NCI-H345 treated with DMSO at 0.1 percent for 48 hours (cell line): ENCODE data around the gene PTPRD.
A peak's percentile ranks its signal among the peaks of the same experiment; 100 is the strongest.

Experiments
- DNase-seq: peaks from one replicate; lab custom pipeline; 2025; ENCODE audit not compliant: unreplicated experiment; lab: John Stamatoyannopoulos, UW

PTPRD gene

DNA sequence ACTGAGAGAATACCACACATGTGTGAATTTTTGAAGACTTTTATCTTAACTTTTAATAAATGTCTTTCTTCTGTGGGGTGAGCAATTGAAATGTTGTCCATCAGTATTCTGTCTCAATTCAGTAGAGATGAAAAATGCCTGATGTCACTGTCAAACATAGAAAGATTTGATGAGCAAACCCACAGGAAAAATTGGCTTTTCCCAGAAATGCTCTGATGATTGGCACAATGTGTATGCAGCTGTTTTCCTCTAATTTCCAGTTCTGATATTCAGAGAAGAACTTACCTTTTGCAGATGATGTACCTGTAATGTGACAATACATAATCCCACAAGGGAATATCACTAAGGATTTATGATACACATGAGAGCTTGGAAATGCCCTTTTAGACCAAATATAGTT lies 340.0 kb downstream of the PTPRD start:
- no peak for DNase-seq

DNA sequence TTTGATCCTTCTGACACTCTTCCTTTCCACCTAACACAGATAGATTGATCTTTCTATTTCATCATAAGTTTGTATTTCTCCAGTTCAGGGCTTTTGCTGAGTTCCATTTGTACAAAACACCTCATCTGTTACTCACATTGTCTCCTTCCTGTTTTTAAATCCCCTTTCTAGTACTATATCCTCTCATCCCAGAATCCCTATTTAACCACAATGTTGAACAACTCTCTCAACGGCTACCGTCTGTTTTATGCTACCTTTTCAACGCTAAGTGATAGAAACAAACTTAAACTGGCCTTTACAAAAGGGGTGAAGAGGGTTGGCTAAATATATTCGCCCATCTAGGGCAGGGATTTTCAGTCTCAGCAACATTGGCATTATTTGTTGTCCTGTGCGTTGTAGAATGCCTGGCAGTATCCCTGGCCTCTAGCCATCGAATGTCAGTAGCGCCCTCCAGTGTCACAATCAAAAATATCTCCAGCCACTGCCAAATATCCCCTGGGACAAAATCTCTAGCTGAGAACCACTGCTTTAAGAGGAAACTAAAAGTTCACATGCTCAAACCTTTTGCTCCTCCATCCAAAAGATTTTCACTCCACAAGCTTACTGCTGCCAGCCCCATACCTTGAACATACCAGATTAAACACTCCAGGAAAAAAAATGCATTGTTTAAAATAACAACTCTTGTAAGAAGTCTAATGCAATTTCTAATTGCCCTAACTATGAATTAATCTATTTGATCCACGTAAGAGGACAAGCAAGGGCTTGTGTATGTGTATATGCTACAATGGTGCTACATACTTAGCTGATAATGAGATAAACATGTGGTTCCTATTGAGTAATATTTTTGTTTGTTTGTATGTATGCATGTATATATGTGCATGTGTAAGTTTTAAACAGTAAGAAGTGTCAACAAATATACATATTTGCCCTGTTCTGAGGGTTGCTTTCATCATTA lies 344.0 kb downstream of the PTPRD start:
- peak; percentile 71 for DNase-seq

DNA sequence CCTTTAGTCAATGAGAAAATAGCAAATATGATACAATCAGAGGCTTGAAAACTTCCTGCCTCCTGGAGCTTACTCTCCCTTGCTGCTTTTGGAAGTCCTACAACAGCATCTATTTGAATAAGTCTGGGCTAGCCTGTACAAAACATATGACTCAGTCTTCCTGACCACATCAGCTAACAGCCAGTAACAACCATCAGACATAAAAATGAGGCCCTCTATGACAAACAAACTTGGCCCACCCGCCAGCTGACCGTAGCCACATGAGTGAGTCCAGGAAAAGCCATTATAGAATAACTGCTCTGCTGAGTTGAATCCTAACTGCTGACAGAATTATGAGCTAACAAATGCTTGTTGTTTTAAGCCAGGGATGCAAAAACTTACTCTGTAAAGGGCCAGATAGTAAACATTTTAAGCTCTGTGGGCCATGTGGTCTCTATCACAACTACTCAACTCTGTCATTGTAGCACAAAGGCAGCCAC lies 347.6 kb downstream of the PTPRD start:
- no peak for DNase-seq

DNA sequence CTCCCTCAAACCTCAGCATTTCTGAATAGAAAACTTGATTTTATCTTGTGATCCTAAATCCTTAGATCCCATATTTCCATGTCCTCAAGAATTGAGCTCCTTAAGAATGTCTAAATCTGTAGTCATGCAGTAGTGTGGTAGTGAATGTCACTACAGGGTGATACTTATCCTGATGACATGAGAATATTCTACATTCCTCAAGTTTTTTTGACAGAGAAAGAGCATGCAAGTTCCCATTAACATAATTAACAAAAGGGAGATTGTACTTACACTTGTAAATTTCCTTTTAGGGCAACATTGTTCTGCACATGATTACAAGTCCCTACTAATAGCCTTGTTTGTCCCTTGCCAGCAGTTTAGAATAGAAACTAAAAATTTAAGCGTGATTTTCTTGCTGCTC lies 352.3 kb downstream of the PTPRD start:
- no peak for DNase-seq

DNA sequence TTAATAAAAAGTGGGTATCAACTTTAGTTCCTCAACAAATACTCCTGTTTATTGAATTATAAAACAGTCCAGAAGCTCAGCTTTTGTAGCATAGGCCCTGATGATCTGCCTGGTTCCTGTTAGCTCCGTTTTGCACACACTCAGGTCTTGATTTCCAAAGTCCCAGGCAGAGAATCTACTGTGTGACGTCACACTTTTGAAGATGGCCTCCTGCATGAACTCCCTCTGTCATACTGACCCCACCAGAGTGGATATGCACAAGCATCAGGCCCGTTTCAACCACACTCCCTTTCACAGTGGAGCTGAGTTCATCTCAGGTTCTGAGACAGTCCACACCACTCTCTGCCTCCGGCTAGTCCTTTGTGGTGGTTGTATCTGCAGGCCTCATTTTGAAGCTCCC lies 353.1 kb downstream of the PTPRD start:
- no peak for DNase-seq

DNA sequence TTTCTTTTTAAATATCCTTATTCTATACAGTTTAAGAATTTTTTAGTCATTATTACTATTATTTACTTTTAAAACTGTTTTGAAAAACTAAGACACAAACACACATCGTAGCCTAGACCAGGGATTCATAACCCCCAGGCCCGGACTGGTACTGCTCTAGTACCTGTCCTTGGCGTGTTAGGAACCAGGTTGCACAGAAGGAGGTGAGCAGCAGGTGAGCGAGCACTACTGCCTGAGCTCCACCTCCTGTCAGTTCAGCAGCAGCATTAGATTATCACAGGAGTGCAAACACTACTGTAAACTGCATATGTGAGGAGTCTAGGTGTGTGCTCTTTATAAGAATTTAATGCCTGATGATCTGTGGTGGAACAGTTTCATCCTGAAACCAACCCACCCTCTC lies 357.0 kb downstream of the PTPRD start:
- DNase-seq, result no peak

DNA sequence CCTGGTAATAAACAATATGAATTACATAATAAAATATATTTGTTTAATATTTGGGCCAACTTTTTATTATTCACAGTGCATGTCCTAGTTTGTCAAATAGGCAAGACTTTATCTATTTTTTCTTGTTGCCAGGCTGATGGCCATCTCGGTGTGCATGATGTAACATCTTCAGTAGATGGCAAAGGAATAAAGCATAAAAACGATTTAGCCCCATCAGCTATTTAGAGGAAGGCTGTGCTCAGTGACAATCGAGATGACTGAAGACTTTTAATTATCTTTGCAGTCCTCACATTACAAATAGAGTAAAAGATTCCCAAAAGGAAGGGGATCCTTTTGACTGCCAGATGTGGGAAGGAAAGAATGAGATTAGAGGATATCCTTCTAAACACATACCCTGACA lies 358.5 kb downstream of the PTPRD start:
- DNase-seq, result no peak

DNA sequence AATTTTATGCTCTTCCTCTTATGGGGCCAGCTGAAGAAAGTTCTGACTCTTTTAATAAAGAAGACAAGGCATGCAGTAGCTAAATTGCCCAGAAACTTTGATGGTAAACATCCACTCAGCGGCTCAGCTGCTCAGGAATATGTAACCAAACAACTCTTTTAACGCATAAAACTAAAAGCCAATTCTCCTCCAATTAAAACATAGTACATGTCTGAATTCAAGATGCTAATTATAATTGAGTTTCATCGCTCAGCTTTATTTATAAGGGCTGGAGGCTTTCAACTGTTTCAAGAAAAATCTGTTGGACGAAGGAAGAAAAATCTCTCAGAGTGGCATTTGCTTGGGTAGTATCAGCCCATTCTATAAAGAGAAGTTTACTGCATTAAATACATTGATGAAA lies 359.5 kb downstream of the PTPRD start:
- DNase-seq, result no peak

DNA sequence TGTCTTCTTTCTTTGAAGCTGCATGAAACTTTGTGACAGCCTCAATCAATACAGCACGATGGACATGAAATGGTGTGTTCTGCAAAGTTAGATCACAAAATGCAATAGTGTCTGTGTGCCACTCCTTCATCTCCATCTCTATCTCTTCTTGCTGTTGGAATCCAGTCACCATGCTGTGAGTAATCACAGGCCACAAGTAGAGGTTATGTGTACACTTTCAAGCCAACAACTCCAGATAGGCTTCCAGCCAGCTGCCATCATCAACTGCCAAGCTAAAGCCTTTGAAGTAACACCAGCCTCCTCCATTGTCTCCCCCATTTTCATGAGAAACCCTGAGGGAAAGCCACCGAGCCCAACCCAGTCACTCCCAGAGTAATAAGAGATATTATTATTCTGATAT lies 360.6 kb downstream of the PTPRD start:
- peak; percentile 41 for DNase-seq

DNA sequence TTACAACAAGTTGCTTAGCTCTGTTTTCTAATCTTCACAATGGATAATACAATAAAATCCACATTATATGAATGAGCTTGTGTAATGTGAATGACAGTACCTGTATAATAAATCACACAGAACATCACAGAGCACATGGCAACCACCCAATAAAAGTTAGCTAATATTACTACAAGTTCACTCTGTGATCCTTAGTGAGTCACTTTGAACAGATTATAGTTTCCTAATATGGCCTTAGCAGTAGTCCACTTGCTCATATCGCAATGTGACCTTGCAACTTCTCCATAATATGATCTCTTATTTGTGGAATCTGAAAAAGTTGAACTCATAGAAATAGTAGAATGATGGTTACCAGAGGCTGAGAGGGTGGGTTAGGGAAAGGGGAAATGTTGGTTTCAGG lies 361.3 kb downstream of the PTPRD start:
- DNase-seq, result no peak

DNA sequence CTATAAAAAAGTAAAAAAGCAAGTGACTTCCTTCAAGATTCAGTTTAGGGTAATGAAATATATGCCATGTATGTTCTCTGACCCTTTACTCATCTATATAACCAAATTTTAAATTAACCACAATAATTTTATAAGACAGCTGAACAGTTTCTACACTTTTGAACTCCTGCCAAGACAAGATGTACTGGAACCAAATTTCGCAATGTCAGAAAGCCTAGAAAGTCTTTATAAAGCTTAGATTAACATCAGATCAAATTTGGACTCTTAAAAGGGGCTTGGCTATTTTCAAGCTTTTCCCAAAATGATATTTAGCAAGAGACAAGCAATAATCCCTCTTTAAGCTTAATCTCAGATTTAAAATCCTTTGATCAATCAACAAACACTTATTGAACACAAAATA lies 362.6 kb downstream of the PTPRD start:
- no peak for DNase-seq

DNA sequence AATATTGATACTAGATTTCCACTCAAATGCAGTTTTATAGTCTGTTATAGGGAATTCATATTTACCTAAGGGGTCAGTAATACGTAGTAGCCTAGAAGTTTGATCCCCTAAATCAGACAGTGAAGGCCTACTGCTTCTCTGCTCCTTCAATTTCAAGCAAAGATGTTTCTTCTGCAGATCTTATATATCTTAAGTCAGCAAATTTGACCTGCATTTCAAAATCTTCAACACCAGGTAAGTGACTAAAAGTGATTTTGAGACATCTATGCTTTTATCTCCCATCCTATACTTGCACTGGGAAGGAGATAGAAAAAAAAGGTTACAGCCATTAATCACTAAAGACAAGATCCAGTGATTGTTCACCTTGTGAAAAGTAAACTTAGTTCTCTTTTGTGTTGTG lies 363.9 kb downstream of the PTPRD start:
- DNase-seq, result no peak

DNA sequence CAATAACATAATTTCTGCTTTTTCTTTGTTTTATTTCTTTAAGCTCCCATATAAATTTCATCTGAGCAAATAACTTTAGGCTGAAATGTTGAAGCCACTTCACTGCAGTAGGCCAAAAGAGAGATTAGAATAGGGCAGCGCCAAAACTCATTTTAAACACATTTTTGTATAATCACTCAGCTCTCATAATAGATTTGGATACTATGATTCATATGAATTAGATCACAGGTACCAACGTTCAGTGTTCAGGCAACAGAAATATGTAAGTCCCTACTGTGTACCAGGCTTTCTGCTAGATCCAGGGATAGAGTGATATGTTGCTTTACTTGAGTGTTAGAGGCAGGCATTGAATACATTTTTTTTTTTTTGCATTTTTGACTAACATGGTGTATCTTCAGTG lies 370.5 kb downstream of the PTPRD start:
- DNase-seq, result no peak

DNA sequence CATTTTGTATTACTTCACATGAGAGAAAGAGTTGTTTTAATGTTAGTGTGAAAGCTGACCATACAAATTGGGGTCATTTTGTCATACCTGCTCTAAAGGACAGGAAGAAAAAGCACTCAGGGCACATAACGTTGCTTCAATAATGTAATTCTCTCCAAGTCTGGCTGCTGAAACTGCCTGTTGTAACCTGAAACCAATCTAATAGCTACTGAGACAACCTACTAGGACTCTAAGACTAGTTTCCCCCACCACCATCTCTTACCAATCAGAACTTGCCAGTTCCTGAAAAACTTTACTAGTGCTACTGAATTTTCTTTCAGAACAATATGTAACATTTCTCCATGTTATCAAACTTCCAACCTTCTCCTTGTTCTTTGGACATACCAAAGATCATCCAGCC lies 374.7 kb downstream of the PTPRD start:
- DNase-seq, result no peak

DNA sequence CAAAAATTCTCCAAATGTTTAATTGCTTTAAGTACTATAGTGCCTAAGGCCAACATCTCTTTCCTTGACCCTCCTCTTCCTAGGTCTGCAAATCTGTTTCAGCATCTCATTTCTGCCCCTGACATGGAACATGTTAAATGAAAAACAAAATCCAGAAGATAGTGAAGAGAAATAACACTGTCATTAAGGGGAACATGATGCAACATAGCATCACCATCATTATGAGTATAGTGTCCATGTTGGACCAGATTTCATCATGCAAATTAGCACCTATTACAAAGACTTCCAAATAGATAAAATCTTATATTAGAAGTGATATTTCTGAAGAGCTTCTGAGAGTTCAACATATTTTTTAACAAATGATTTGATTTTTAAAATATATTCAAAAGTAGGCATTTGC lies 375.2 kb downstream of the PTPRD start:
- DNase-seq, result no peak

DNA sequence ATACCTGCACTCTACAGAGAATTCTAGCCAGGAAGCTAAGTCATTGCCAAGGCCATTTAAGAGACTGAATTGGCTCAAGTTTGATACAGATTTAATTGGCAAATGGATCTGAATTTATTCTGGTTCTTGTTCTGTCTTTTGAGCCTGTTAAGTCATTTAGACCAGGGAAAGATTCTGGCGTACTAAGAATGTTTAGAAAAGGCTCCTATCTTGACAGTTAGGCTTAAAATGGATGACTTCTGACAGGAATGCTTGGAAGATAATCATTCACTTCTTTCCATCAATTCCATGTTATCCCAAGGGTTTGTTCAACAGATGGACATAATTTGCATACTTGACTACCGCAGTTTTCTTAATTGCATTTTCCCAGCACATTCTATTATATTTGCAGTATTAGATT lies 376.6 kb downstream of the PTPRD start:
- no peak for DNase-seq

DNA sequence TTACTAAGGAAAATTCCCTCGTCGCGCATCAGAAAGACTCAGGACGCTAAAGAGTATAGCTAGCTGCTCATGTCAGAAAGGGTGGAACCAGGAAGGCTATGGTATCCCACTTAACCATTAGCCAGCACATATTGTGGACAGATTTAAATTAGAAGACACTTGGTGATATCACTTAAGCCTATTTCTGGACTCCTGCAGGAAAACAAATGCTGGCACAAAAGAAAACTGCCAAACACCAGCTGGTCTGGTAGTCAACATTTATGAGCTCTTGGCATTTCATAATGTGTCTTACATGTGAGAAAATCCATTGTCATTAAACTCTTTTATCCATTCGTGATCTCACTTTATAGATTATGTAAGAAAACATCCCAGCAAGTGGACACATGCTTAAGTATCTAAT lies 377.4 kb downstream of the PTPRD start:
- no peak for DNase-seq

DNA sequence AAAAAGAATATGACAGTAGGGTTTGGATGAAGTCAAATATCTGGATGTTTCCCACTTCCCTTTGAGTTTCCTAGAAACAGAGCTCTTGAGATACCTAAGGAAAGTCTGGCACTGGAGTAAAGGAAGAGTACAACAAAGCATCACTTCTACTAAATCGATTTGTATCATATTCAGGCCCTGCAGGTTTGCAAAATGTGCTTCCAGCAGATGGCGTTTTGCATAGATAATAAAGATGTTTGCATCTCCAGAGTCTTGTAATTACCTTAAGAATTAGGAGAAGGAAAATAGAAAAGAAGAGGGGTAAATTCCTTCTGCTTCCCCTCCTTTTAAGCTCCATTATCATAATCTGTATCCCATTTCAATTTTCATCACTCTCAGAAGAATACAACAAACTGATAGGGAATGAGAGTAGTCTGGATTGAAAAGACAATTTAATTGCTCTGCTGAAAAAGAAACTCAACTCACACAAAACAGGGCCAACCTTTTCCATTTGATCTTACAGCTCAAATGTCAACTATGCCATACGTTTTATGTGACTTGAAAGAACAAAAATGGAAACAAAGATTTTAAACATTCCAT lies 380.4 kb downstream of the PTPRD start:
- no peak for DNase-seq

DNA sequence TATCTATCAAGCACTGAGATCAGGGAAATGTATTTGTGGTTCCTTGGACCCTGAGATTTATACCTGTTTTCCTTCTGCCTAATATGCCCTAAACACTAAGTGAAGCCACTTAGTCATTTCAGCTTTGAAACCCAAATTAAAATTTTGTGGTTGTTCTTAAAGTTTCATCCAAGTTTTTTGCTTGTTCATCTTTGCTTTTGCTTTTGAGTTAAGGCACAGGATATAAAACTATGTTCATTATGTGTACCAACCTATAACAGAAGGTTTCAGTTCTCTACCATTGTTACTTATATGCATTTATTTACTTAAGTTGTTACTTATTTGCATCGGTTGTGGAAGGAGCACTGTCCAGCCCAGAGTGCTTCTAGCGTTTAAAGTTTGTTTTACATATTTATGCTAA lies 382.3 kb downstream of the PTPRD start:
- DNase-seq, result no peak

DNA sequence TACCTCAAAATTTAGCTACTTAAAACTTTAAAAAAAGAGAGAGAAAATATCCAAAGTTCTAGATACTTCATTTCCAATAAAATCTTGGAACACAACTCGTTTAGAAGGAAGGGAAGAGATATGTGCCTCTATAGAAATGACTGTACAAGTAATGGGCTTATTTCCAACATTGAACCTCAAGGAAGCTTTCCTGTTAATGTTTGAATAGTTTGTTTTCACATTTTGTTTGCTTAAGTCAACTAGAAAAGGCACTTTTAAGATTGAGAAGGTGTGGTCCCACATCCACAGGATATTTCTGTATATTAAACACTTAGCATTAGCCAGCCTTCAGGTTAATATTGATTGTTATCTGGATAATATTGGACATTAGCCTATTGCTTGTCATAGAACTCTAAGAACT lies 384.7 kb downstream of the PTPRD start:
- no peak for DNase-seq

DNA sequence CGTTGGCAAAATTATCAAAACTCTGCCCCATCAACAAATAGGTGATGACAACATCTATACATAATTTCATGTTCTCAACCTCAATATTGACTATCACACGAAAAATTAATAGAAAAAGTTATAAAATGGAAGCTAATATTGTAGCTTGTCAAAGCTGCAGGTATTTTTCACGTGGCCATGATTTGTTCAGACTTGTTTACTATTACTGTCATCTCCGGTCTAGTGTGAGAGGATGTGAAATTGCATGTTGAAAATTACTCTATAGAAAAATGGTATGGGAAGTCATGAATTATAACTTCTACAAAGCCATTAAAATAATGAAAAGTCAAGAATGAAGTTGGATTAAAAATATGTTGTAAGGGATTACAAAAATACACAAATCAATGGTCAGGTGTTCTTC lies 385.8 kb downstream of the PTPRD start:
- DNase-seq, result no peak

DNA sequence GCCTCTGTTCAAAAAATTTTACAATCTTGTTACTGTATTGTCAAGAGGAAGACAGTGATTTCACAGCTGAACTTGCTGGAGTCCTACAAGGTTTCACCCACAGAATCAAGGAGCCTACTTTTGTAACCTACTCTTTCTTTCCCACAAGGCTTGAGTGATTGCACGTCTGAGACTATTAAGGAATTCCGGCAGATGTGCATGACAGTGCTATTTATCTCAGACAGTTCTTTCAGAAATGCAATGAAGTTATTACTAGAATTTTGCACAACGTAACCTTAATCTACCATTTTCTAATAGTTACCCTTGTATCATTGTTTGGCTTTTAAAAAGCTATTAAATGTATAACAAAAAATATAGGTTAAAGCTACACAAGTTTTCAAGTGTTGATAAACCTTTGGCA lies 400.1 kb downstream of the PTPRD start:
- DNase-seq, result no peak

DNA sequence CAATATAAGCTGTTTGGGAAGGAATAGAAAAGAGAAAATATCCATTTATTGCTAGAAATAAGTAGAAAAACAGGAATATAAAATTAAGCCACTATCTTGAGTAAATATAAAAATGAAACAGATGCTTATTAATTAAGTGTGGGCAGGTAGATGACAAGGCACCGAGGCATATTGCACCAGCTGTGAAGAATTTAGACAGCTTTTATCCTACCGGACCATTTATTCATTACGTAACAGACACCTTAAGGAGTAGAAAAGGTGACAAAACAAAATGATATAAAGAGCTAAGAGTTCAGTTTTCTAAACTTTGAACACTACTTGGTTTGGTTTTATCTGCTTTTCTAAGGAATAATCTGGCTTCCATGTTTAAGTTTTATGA lies 404.1 kb downstream of the PTPRD start:
- DNase-seq, result no peak
